Neutrophil (primary cell): ENCODE data around the gene ARSB.

Experiments
- H3K27ac ChIP-seq: fragments of 200-600 bp; sonication (generic); 2 replicates; pipeline ENCODE4 v1.5.1; 2016; ENCODE audit warnings: mild to moderate bottlenecking, moderate library complexity
- H3K27me3 ChIP-seq: fragments of 200-600 bp; sonication (generic); 2 replicates; pipeline ENCODE4 v1.6.0; 2016; ENCODE audit warnings: mild to moderate bottlenecking
- H3K36me3 ChIP-seq: fragments of 200-600 bp; sonication (generic); 2 replicates; pipeline ENCODE4 v1.5.1; 2017
- H3K4me1 ChIP-seq, 2 experiments: fragments of 200-600 bp in 1 of 2; sonication (generic) in 1 of 2; 1 replicate in 1 of 2; 2 replicates in 1 of 2; pipeline versions ENCODE4 v1.5.1 to v1.6.1; 2013 to 2016; ENCODE audit warnings: low read depth in 1 of 2, low read length in 1 of 2, mild to moderate bottlenecking in 1 of 2, moderate library complexity in 1 of 2; ENCODE audit not compliant: control insufficient read depth in 1 of 2, insufficient read depth in 1 of 2
- H3K4me3 ChIP-seq, 2 experiments: fragments of 200-600 bp in 1 of 2; sonication (generic) in 1 of 2; 1 replicate in 1 of 2; 2 replicates in 1 of 2; pipeline ENCODE4 v1.5.1; 2013 to 2016; ENCODE audit warnings: low read depth in 1 of 2, low read length in 1 of 2, mild to moderate bottlenecking in 1 of 2, moderate library complexity in 1 of 2
- H3K9me3 ChIP-seq: fragments of 200-600 bp; sonication (generic); 2 replicates; pipeline ENCODE4 v1.5.1; 2016
- TF ChIP-seq, protein P1 (sequence below): fragments of 200-600 bp; sonication (generic); IDR thresholded peaks from 2 replicates; pipeline ENCODE4 v1.5.1; 2016; ENCODE audit warnings: antibody characterized with exemption

ARSB gene

DNA sequence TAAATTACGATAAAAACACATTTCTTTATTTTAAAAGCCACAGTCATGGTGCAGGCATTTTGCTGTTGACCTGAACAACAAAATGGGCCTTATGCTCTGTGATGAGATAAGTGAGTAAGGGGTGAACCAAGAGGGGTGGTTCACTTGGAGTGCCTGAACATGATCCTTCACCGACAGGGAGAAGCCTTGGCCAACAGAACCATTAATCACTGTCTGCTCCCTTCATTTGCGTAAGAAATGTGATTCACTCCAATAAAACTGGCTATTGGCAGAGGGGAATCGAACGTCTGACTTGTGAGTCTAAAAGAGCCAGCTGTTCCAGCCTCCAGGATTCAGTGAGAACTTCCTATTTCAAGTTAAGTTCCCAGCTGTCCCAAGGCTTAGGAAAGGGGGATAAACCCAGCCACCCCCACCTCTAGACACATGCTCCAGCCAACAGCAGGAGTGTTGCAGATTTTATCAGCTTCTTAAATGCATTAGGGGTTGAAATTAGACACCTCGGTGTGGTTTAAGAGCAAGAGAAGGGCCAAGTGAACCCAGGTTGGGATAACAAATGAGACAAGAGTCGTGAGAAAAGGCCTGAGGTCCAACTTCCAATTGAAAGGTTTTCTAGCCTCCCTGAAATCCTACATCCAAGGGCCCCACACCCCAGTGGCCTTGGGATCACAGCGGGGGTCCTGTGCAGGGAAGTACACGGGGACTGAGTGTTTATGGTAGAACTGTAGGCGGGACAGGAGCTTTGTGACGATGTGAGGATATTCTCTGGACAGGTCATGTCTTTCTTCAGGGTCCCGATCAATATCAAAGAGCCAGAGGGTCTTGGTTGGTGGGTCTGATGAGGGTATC, 205.1 kb downstream of the ARSB start:
- H3K36me3 ChIP-seq = peaks cover 27% of the 10 kb centered on the region
- H3K4me1 ChIP-seq = no peaks in the 10 kb centered on the region
- no peaks in the 10 kb centered on the region for H3K27me3 ChIP-seq
- no peaks in the 10 kb centered on the region for H3K9me3 ChIP-seq
- TF ChIP-seq, protein P1, sequence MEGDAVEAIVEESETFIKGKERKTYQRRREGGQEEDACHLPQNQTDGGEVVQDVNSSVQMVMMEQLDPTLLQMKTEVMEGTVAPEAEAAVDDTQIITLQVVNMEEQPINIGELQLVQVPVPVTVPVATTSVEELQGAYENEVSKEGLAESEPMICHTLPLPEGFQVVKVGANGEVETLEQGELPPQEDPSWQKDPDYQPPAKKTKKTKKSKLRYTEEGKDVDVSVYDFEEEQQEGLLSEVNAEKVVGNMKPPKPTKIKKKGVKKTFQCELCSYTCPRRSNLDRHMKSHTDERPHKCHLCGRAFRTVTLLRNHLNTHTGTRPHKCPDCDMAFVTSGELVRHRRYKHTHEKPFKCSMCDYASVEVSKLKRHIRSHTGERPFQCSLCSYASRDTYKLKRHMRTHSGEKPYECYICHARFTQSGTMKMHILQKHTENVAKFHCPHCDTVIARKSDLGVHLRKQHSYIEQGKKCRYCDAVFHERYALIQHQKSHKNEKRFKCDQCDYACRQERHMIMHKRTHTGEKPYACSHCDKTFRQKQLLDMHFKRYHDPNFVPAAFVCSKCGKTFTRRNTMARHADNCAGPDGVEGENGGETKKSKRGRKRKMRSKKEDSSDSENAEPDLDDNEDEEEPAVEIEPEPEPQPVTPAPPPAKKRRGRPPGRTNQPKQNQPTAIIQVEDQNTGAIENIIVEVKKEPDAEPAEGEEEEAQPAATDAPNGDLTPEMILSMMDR = no peak
- no peak overlapping the region for H3K4me3 ChIP-seq
- H3K27ac ChIP-seq = no peak overlapping the region

DNA sequence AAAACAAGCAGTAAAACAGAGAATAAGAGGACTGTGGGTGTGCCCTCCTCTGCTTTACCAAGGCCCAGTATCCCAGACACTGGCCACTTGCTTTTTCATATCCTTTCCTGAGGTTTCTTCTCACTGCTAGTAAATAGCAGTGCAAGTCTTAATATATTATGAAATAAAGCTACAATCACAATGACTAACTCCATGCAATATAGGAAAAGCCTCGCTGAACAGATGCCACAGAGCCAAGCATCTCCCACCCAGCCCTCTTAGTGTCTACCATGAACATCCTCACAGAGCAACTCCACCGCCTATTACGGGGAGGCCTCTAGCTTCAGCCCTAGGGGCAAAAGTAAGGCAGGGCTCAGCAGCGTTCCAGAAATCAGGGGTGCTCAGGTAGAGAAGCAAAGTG, 205.8 kb downstream of the ARSB start:
- TF ChIP-seq, protein P1 = no peak
- Histone ChIP-seq H3K4me1 (no peaks in the 10 kb centered on the region), H3K36me3 (peaks cover 27% of the 10 kb centered on the region), H3K27ac (no peak overlapping the region), H3K27me3 (no peaks in the 10 kb centered on the region), H3K9me3 (no peaks in the 10 kb centered on the region), H3K4me3 (no peak overlapping the region)

DNA sequence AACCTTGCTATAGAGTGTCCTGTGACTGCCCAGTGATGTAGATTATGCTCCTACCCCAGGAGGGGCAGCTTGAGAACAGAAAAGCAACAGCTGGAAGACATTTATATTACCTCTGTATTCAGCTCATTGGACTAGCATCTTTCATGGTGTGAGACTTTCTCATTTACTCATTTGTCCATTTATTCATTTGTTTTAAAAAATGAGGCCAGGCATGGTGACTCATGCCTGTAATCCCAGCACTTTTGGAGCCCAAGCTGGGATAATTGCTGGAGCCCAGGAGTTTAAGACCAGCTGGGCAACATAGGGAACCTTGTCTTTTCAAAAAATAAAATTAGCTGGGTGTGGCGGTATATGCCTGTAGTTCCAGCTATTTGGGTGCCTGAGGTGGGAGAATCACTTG, 206.6 kb downstream of the ARSB start:
- Histone ChIP-seq H3K9me3 (no peaks in the 10 kb centered on the region), H3K27me3 (no peaks in the 10 kb centered on the region), H3K27ac (no peak overlapping the region), H3K4me3 (no peak overlapping the region), H3K4me1 (no peaks in the 10 kb centered on the region), H3K36me3 (peaks cover 33% of the 10 kb centered on the region)
- TF ChIP-seq, protein P1 = no peak

DNA sequence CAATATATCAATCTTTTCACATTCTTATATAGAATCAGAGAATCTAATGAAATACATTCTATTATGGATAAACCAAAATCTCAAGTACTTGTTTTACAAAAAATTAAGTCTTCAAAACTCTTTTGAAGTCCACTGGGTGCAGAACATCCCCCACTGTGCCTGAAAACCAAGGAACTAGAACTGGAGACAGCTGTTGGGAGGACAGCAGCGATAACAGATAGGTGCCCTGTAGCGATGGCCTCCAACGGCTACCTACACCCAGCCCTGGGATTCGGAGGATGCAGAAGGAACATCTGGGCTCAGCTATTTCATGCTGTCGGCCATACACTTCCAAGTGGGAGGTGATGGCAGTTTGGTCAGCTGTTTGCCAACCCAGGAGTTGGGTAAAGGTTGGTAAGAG, 207.2 kb downstream of the ARSB start:
- Histone ChIP-seq H3K9me3 (no peaks in the 10 kb centered on the region), H3K27ac (no peak overlapping the region), H3K27me3 (no peaks in the 10 kb centered on the region), H3K4me1 (no peaks in the 10 kb centered on the region), H3K4me3 (no peak overlapping the region), H3K36me3 (peaks cover 34% of the 10 kb centered on the region)
- TF ChIP-seq, protein P1 = no peak

DNA sequence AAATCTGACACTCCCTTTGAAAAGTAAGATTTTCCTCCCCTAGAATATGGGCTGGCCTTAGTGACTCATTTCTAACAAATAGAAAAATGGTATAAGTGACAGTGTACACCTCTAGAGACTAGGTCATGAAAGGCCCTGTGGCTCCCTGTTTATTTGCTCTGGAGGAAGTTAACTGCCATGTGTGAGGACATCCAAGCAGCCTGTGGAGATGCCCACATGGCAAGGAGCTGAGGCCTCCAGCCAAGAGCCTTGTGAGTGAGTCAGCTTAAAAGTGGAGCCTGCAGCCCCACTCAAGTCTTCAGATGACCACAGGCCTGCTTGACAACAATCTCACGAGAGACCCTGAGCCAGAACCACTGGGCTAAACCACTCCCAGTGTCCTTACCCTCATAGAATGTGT, 208.5 kb downstream of the ARSB start:
- peaks cover 7 to 8% of the 10 kb centered on the region in 2 experiments for H3K4me1 ChIP-seq
- peaks cover 33% of the 10 kb centered on the region for H3K36me3 ChIP-seq
- H3K4me3 ChIP-seq = no peak overlapping the region
- H3K9me3 ChIP-seq = no peaks in the 10 kb centered on the region
- H3K27me3 ChIP-seq = no peaks in the 10 kb centered on the region
- H3K27ac ChIP-seq = no peak overlapping the region
- TF ChIP-seq, protein P1 = no peak
